Heart left ventricle (tissue), 16 donors: ENCODE results near the gene E2F1. TPM values are rescaled to one million over a fixed set of nuclear protein-coding genes. Genes with fewer than 3 reads are reported as not detected.

ENCODE experiments used
- ATAC-seq, 4 donors: fragments of 200-7000 bp; cut with Tn5 transposase; one replicate each; pipeline ENCODE4 v1.9.1; 2020 to 2022; ENCODE audit warnings: moderate library complexity in 4 of 4, mild to moderate bottlenecking in 3 of 4, moderate number of reproducible peaks in 1 of 4
- DNase-seq, 5 donors: peaks; one replicate each; pipeline ENCODE4 v3.0.0-alpha.2; 2020
- H3K27ac ChIP-seq, 12 donors: fragments of 200-600 bp; sonication (generic) in 4 of 12; one replicate each; pipeline versions ENCODE4 v1.5.0 to v1.8.0; 2016 to 2022; ENCODE audit warnings: mild to moderate bottlenecking in 2 of 12
- H3K27me3 ChIP-seq, 9 donors: fragments of 200-600 bp; sonication (generic) in 2 of 9; one replicate each; pipeline versions ENCODE4 v1.5.1 to v1.8.0; 2016 to 2022; ENCODE audit warnings: mild to moderate bottlenecking in 3 of 9
- H3K36me3 ChIP-seq, 9 donors: fragments of 200-600 bp; sonication (generic) in 2 of 9; one replicate each; pipeline versions ENCODE4 v1.5.0 to v1.8.0; 2018 to 2022; ENCODE audit warnings: mild to moderate bottlenecking in 2 of 9
- H3K4me1 ChIP-seq, 12 donors: fragments of 200-600 bp; sonication (generic) in 4 of 12; one replicate each; pipeline versions ENCODE4 v1.5.0 to v1.8.0; 2016 to 2022; ENCODE audit warnings: mild to moderate bottlenecking in 3 of 12
- H3K4me3 ChIP-seq, 12 donors: fragments of 200-600 bp; sonication (generic) in 4 of 12; one replicate each; pipeline versions ENCODE4 v1.5.0 to v1.8.0; 2017 to 2022; ENCODE audit warnings: mild to moderate bottlenecking in 9 of 12, moderate library complexity in 4 of 12
- H3K9me3 ChIP-seq, 12 donors: fragments of 200-600 bp; sonication (generic) in 4 of 12; one replicate each; pipeline versions ENCODE4 v1.5.0 to v1.8.0; 2016 to 2022; ENCODE audit warnings: mild to moderate bottlenecking in 1 of 12
- POLR2A ChIP-seq, 2 donors: fragments of 450-650 bp; IDR thresholded peaks; one replicate each; pipeline ENCODE4 v1.6.1; 2017; ENCODE audit warnings: antibody characterized with exemption in 2 of 2, mild to moderate bottlenecking in 2 of 2, moderate library complexity in 2 of 2
- WGBS, 4 donors: extraction: QIAGEN DNeasy Blood & Tissue Kit in 2 of 4; methylation state at CpG; one replicate each; pipeline versions ENCODE4 v1.1.5 to v1.1.7; 2013 to 2018; 5-methylcytosine and 5-hydroxymethylcytosine counted together
- intact Hi-C, 10 donors: fragments of 100-400 bp; cut with DNase I; formaldehyde crosslinking; loops; one replicate each; pipeline versions ENCODE4 v1.11.1 to v1.14.2; 2022
- polyA plus RNA-seq, 2 donors: library from polyadenylated mRNA; stranded (reverse); fragments of 200-250 nt; gene quantifications; one replicate each; pipeline ENCODE4 v1.2.3, GENCODE V29; 2013
- total RNA-seq, 9 donors: library from RNA; depleted of rRNA in 2 of 9; stranded (reverse); fragments of >200 nt in 2 of 9; fragmentation: NEBNext Ultra II Directional in 3 of 9; extraction: Animal tissue kit (Norgen Biotek cat#: 25700) in 3 of 9; gene quantifications; one replicate each; pipeline versions ENCODE4 v1.1.0 to v1.2.4, GENCODE V29; 2016 to 2023
- TF ChIP-seq, protein P1 (sequence below), 12 donors: fragments of 200-600 bp; sonication (generic) in 4 of 12; IDR thresholded peaks; one replicate each; pipeline versions ENCODE4 v1.5.0 to v1.8.0; 2018 to 2022; ENCODE audit warnings: antibody characterized with exemption in 12 of 12, mild to moderate bottlenecking in 5 of 12
- donor health status: ischemic (EF 13 %, LVEDD 7.1; RV severe dilation, severe dysfunction).
- donor health status: healthy with polysubstance abuse.
- donor health status: DM: no; HTN: yes; CAD: no.
- donor health status: DM: no; HTN: no; CAD: no.
- donor health status: ischemic (EF 25% LVEDD 6.9; RV normal size, moderate dysfunction).
- donor health status: ischemic (EF 25% LVEDD 5.7; RV mildly dilated, moderate dysfunction).
- donor health status: healthy.
- donor health status: DM: yes; HTN: yes; CAD: no.
- donor health status: ischemic (EF 35%, LVEDD 5.7; RV mildly dilated, moderate dysfunction).
- donor health status: nonischemic (EF 11% LVEDD 7.7; RV severe dilation, severe dysfunction).
- donor health status: DM: yes; HTN: yes; CAD: no.
- donor health status: PGD.
- donor health status: ischemic (EF 29% LVEDD 5.4; RV normal size, mild dysfunction).
- donor health status: nonischemic (EF 23%, LVEDD 6.1; RV moderate dilation, normal function).

E2F1 gene
- total and polyA plus RNA-seq, 11 donors = 0.32 to 6.4 (median 1.1) TPM

DNA sequence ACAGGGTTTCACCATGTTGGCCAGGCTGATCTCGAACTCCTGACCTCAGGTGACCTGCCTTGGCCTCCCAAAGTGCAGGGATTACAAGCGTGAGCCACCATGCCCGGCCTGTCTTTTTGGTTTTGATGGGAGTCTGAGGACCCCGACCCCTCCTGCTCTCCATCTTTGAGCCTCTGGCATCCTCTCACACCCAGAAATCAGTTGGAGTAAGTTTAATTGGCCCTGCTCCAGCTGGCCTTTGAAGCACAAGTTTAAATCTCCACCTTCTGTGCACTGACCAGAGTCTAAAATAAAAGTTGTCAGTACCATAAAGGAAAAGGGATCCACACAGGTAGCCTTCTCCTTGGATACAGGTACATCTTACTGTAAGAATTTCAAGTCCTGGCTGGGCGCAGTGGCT lies 40.0 kb downstream of the E2F1 start:
- Histone ChIP-seq H3K27ac (no peak overlapping the region), H3K9me3 (no peaks in the 10 kb centered on the region), H3K4me3 (no peak overlapping the region), H3K36me3 (peaks cover 0 to 52% (median 45%) of the 10 kb centered on the region in 9 donors), H3K27me3 (no peaks in the 10 kb centered on the region), H3K4me1 (peaks cover 0 to 36% (median 17%) of the 10 kb centered on the region in 12 donors)
- no peak for DNase-seq
- WGBS, 4 donors = 84 to 94% (median 92%) methylated on average over 5 of the region's 5 CpGs
- intact Hi-C loops = no loop called here
- no peak for ATAC-seq
- no peak for TF ChIP-seq POLR2A (IDR thresholded peaks at IDR 0.05)
- TF ChIP-seq, protein P1, sequence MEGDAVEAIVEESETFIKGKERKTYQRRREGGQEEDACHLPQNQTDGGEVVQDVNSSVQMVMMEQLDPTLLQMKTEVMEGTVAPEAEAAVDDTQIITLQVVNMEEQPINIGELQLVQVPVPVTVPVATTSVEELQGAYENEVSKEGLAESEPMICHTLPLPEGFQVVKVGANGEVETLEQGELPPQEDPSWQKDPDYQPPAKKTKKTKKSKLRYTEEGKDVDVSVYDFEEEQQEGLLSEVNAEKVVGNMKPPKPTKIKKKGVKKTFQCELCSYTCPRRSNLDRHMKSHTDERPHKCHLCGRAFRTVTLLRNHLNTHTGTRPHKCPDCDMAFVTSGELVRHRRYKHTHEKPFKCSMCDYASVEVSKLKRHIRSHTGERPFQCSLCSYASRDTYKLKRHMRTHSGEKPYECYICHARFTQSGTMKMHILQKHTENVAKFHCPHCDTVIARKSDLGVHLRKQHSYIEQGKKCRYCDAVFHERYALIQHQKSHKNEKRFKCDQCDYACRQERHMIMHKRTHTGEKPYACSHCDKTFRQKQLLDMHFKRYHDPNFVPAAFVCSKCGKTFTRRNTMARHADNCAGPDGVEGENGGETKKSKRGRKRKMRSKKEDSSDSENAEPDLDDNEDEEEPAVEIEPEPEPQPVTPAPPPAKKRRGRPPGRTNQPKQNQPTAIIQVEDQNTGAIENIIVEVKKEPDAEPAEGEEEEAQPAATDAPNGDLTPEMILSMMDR (IDR thresholded peaks at IDR 0.05) = no peak

DNA sequence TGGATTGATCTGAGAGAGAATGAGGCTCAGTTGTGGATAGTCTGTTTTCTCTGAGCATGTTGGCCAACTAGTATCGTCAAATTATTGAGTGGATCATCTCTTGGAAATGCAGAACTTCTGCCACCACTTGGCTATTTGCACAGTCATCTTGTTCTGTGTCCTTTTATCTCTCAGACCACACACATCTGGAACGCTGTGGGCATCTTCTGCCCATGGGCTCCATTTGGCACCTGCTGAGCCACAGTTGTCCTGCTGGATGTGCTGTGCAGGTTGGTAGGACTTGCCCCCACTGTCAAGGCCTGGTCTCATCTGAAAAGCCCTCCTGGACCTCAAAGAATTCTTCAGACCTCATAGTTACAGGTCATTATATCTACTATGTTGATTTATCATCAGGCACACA lies 40.8 kb downstream of the E2F1 start:
- no peak for ATAC-seq
- Histone ChIP-seq H3K27ac (no peak overlapping the region), H3K36me3 (peaks cover 0 to 60% (median 53%) of the 10 kb centered on the region in 9 donors), H3K4me3 (no peak overlapping the region), H3K27me3 (no peaks in the 10 kb centered on the region), H3K9me3 (no peaks in the 10 kb centered on the region), H3K4me1 (peaks cover 0 to 36% (median 17%) of the 10 kb centered on the region in 12 donors)
- no peak for TF ChIP-seq POLR2A (IDR thresholded peaks at IDR 0.05)
- TF ChIP-seq, protein P1 (IDR thresholded peaks at IDR 0.05) = no peak
- whole genome bisulfite sequencing, 4 donors = 91 to 100% (median 92%) methylated on average over 2 of the region's 2 CpGs
- DNase-seq = no peak
- intact Hi-C loops = no loop called here

DNA sequence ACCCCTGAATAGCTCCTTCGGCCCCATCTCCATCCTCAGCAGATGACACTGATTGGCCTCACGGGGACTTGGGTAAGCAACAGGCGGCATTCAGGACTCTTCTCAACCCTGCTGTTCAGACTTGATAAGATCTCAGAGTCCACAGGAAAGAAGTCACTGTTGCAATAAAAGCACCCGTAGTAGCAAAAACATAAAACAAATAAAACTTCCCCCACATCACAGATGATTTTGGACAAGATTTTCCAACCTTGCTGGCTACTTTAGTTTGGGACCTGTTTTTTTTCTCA lies 41.2 kb downstream of the E2F1 start:
- DNase-seq (no peak), ATAC-seq (no peak)
- no peak overlapping the region for H3K27ac ChIP-seq
- peaks cover 0 to 36% (median 17%) of the 10 kb centered on the region in 12 donors for H3K4me1 ChIP-seq
- H3K9me3 ChIP-seq = no peaks in the 10 kb centered on the region
- TF ChIP-seq, protein P1 (IDR thresholded peaks at IDR 0.05) = no peak
- TF ChIP-seq POLR2A (IDR thresholded peaks at IDR 0.05) = no peak
- no peak overlapping the region for H3K4me3 ChIP-seq
- intact Hi-C loops = no loop called here
- H3K36me3 ChIP-seq = peaks cover 0 to 64% (median 57%) of the 10 kb centered on the region in 9 donors
- no peaks in the 10 kb centered on the region for H3K27me3 ChIP-seq
- WGBS, 4 donors = 59 to 83% (median 78%) methylated on average over 4 of the region's 4 CpGs

DNA sequence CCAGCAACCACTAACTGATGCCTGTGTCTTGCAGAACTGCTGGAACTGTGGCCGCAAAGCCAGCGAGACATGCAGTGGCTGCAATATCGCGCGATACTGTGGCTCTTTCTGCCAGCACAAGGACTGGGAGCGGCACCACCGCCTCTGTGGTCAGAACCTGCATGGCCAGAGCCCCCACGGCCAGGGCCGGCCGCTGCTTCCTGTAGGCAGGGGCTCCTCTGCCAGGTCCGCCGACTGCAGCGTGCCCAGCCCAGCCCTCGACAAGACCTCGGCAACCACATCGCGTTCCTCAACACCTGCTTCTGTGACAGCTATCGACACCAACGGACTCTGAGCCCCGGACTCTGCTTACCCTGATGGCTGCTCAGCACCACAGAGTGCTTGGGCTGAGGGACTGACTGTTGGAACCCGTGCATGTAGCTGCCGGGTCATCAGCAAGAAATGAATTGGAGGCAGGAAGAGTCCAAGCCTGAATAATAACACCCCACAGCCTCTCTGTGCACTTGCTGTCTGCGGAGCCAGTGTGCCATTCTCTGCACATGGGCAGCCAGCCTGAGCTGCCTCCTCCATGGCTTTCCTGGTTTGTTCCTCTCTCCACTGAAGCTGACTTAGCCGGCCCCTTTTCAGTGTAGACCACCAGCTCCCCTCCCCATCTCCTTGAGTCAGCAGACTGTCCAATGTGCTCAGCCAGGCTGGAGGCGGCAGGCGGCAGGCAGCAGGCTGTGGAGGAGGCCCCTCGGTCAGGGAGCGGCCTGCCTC lies 41.7 kb downstream of the E2F1 start:
- no peak overlapping the region for H3K27ac ChIP-seq
- H3K27me3 ChIP-seq = no peaks in the 10 kb centered on the region
- no peak overlapping the region for H3K4me3 ChIP-seq
- no peaks in the 10 kb centered on the region for H3K9me3 ChIP-seq
- ATAC-seq (no peak), DNase-seq (no peak)
- 84 to 90% (median 88%) methylated on average over 20 to 28 of the region's 28 CpGs for WGBS, 4 donors
- H3K36me3 ChIP-seq = peaks cover 0 to 69% (median 62%) of the 10 kb centered on the region in 9 donors
- intact Hi-C loops = no loop called here
- TF ChIP-seq POLR2A (IDR thresholded peaks at IDR 0.05) = no peak
- TF ChIP-seq, protein P1 (IDR thresholded peaks at IDR 0.05) = no peak
- peaks cover 0 to 33% (median 17%) of the 10 kb centered on the region in 12 donors for H3K4me1 ChIP-seq
